Common myeloid progenitor, CD34-positive (primary cell): Measurements from ENCODE around the gene ARAF.

Experiments used
- CTCF ChIA-PET: fragments of 350-600 bp; sonication (Branson Sonifier 250); formaldehyde crosslinking; loops from one replicate; lab custom pipeline; 2021; ENCODE audit warnings: antibody characterized with exemption; lab: Charles Lee
- POLR2A ChIA-PET: fragments of 350-600 bp; sonication (Branson Sonifier 250); formaldehyde crosslinking; loops from one replicate; lab custom pipeline; 2021; ENCODE audit warnings: antibody characterized with exemption; lab: Charles Lee
- DNase-seq, 3 donors: peaks; one replicate each; pipeline versions ENCODE4 v3.0.0 to v3.0.0-alpha.2; 2013
- H3K27ac ChIP-seq, 2 experiments: 1 replicate in 1 of 2; 2 replicates in 1 of 2; pipeline ENCODE4 v1.7.0; 2013; ENCODE audit warnings: inconsistent platforms in 2 of 2, low read length in 2 of 2, mild to moderate bottlenecking in 2 of 2, low read depth in 1 of 2, moderate library complexity in 1 of 2; ENCODE audit not compliant: severe bottlenecking in 2 of 2, insufficient read depth in 1 of 2, poor library complexity in 1 of 2
- H3K27me3 ChIP-seq, 5 experiments: replicated peaks in 2 of 5; 1 replicate in 3 of 5; 2 replicates in 2 of 5; pipeline versions ENCODE4 v1.6.1 to v1.7.0; 2013; ENCODE audit warnings: low read length in 4 of 5, mild to moderate bottlenecking in 2 of 5, moderate library complexity in 2 of 5, inconsistent platforms in 1 of 5; ENCODE audit not compliant: insufficient read depth in 5 of 5, control insufficient read depth in 4 of 5
- H3K36me3 ChIP-seq, 4 experiments: 1 replicate in 2 of 4; 2 replicates in 2 of 4; pipeline versions ENCODE4 v1.6.1 to v1.7.0; 2013; ENCODE audit warnings: low read length in 3 of 4, control low read depth in 1 of 4, mild to moderate bottlenecking in 1 of 4; ENCODE audit not compliant: control insufficient read depth in 4 of 4, insufficient read depth in 4 of 4
- H3K4me1 ChIP-seq, 4 experiments: 1 replicate in 3 of 4; 2 replicates in 1 of 4; pipeline versions ENCODE4 v1.6.1 to v1.7.1; 2013; ENCODE audit warnings: low read length in 3 of 4, mild to moderate bottlenecking in 3 of 4, control low read depth in 1 of 4, inconsistent platforms in 1 of 4, moderate library complexity in 1 of 4; ENCODE audit not compliant: control insufficient read depth in 4 of 4, insufficient read depth in 4 of 4; ENCODE audit errors: control extremely low read depth in 1 of 4
- H3K4me3 ChIP-seq, 7 experiments: 1 replicate in 4 of 7; 2 replicates in 3 of 7; pipeline versions ENCODE4 v1.5.1 to v1.7.0; 2013; ENCODE audit warnings: mild to moderate bottlenecking in 7 of 7, low read length in 6 of 7, moderate library complexity in 6 of 7, inconsistent platforms in 2 of 7, low read depth in 2 of 7, control low read depth in 1 of 7; ENCODE audit not compliant: insufficient read depth in 4 of 7, control insufficient read depth in 1 of 7; ENCODE audit errors: extremely low read depth in 1 of 7
- H3K9me3 ChIP-seq, 5 experiments: 1 replicate in 4 of 5; 2 replicates in 1 of 5; pipeline versions ENCODE4 v1.6.1 to v1.7.1; 2013; ENCODE audit warnings: low read length in 4 of 5, mild to moderate bottlenecking in 2 of 5, inconsistent platforms in 1 of 5, low read depth in 1 of 5, moderate library complexity in 1 of 5; ENCODE audit not compliant: control insufficient read depth in 4 of 5, insufficient read depth in 2 of 5; ENCODE audit errors: control extremely low read depth in 1 of 5
- WGBS: methylation state at CpG from one replicate; pipeline ENCODE4 v1.1.5; 2013; ENCODE audit not compliant: insufficient coverage; 5-methylcytosine and 5-hydroxymethylcytosine counted together

Gene ARAF

DNA sequence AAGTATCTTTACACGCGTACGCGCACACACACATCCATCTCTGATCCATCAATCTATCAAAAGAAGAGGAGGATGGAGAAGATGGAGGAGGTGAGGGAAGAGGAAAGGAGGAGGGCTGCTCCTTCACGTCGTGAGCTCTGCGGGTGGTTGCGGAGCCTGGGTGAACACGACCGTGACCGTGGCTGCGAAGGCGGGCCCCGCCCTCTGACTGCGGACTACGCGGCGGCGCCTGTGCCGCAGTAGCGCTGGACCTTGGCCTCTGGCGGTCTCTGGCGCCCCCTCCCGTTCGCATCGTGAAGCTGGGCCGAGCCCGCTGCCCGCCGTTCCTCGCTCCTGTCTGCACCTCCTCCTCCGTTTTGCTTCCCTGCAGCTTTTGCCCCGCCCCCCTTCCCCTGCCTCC lies 37.7 kb upstream of the ARAF start:
- peaks cover 0 to 7% (median under 1%) of the 10 kb centered on the region in 4 experiments for H3K4me1 ChIP-seq
- ChIA-PET POLR2A (interaction anchor here (0.9 kb wide), 1 partner anchor 332 kb away, joined by 3 read pairs; no protein-coding TSS in a partner anchor), CTCF (interaction anchor here (0.8 to 2.6 kb wide), 13 partner anchors 9 to 430 kb away, joined by 3 to 12 read pairs (median 5); partner anchors contain the start of gene CFP)
- no peak overlapping the region for H3K27ac ChIP-seq
- peak; percentile 70 to 71 (median 71) for DNase-seq
- peaks cover 0 to 10% (median 0%) of the 10 kb centered on the region in 5 experiments for H3K9me3 ChIP-seq
- peak overlapping the region; percentile 37 to 75 (median 63) for H3K4me3 ChIP-seq
- H3K27me3 ChIP-seq: no peaks in the 10 kb centered on the region
- H3K36me3 ChIP-seq: no peaks in the 10 kb centered on the region
- 11% methylated on average over 25 of the region's 33 CpGs for WGBS

DNA sequence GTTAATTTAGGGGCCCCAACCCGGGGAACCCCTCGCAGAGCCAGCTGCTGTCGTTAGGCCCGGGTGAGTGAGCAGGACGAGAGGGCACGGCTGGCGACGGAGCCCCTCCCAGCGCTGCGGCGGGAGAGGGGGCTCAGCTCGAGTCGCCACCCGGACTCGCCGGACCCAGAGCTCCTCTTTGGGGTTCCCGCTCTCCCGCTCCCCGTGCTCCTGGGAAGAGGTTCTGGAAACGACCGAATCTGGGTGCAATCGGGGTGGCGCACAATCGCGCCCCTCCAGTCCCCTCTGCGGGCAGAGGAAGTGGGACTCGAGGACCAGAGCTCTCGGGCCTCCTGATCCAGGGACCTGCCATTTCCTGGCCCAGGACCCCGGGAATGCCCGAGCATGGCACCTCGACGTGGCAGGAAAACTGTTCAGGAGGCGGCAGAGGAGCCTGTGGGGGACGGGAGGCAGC lies 37.3 kb upstream of the ARAF start:
- 28% methylated on average over 33 of the region's 34 CpGs for WGBS
- no peak overlapping the region for H3K27ac ChIP-seq
- peak overlapping the region; percentile 37 to 75 (median 63) for H3K4me3 ChIP-seq
- peaks cover 0 to 7% (median 0%) of the 10 kb centered on the region in 4 experiments for H3K4me1 ChIP-seq
- ChIA-PET CTCF (interaction anchor here (0.8 to 2.6 kb wide), 12 partner anchors 9 to 430 kb away, joined by 3 to 12 read pairs (median 5); partner anchors contain the start of gene CFP), POLR2A (interaction anchor here (0.9 kb wide), 1 partner anchor 333 kb away, joined by 3 read pairs; no protein-coding TSS in a partner anchor)
- no peaks in the 10 kb centered on the region for H3K36me3 ChIP-seq
- H3K27me3 ChIP-seq: no peaks in the 10 kb centered on the region
- no peak for DNase-seq
- H3K9me3 ChIP-seq: peaks cover 0 to 10% (median 0%) of the 10 kb centered on the region in 5 experiments

DNA sequence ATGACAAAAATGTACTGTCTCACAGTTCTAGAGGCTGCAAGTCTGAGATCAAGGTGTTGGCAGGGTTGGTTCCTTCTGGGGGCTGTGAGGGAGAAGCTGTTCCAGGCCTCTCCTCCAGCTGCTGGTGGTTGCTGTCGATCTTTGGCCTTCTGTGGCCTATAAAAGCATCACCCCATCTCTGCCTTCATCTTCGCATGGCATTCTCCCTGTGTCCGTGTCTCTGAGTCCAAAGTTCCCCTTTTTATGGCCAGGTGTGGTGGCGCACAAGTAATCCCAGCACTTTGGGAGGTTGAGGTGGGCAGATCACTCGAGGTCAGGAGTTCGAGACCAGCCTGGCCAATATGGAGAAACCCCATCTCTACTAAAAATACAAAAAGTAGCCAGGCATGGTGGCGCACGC lies 31.5 kb upstream of the ARAF start:
- H3K4me3 ChIP-seq: no peak overlapping the region
- WGBS: 87% methylated on average over 3 of the region's 8 CpGs
- DNase-seq: no peak
- H3K9me3 ChIP-seq: no peaks in the 10 kb centered on the region
- H3K4me1 ChIP-seq: peaks cover 0 to 3% (median 0%) of the 10 kb centered on the region in 4 experiments
- no peak overlapping the region for H3K27ac ChIP-seq
- ChIA-PET POLR2A (no interaction called here), CTCF (no interaction called here)
- no peaks in the 10 kb centered on the region for H3K36me3 ChIP-seq
- H3K27me3 ChIP-seq: no peaks in the 10 kb centered on the region

DNA sequence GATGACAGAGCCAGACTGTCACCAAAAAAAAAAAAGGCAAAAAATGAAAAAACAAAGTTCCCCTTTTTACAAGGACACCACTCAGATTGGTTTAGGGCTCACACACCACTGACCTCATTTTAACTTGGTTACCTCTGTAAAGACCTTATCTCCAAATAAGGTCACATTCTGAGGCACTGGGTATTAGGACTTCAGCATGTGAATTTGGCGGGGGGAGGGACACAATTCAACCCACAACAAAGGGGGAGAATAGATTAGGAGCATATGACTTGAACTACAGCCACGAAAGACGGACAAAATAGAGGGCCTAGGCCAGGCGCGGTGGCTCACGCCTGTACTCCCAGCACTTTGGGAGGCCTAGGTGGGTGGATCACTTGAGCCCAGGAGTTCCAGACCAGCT lies 31.0 kb upstream of the ARAF start:
- Histone ChIP-seq H3K36me3 (no peaks in the 10 kb centered on the region), H3K27me3 (no peaks in the 10 kb centered on the region), H3K9me3 (no peaks in the 10 kb centered on the region), H3K4me1 (peaks cover 0 to 3% (median 0%) of the 10 kb centered on the region in 4 experiments), H3K27ac (no peak overlapping the region), H3K4me3 (no peak overlapping the region)
- peak; percentile 42 to 84 (median 77) for DNase-seq
- ChIA-PET POLR2A (no interaction called here), CTCF (no interaction called here)
- WGBS: 88% methylated on average over 5 of the region's 6 CpGs

DNA sequence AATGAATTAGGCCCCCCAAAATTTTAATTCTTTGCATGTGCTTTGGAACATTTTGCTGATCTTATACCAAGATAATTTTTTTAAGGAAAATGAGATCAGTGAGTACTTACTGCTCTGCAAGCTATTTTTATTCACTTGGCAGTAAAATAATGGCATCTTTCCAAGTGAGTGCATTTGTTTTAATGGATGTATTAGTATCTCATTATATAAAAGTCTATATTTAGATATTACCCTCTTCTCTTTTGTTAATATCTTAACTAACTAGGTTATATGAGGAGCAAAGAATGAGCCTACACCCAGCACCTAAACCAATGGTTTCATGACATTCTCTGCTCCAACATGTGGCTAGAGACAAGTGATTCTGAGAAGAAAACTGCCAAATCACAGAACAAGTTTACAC lies 21.1 kb upstream of the ARAF start:
- Histone ChIP-seq H3K9me3 (no peaks in the 10 kb centered on the region), H3K27ac (no peak overlapping the region), H3K36me3 (no peaks in the 10 kb centered on the region), H3K4me1 (peaks cover 0 to 5% (median 0%) of the 10 kb centered on the region in 4 experiments), H3K27me3 (no peaks in the 10 kb centered on the region), H3K4me3 (no peak overlapping the region)
- no peak for DNase-seq
- CTCF ChIA-PET: interaction anchor here (2.4 kb wide), 1 partner anchor 16 kb away, joined by 12 read pairs; no protein-coding TSS in a partner anchor
- POLR2A ChIA-PET: no interaction called here

DNA sequence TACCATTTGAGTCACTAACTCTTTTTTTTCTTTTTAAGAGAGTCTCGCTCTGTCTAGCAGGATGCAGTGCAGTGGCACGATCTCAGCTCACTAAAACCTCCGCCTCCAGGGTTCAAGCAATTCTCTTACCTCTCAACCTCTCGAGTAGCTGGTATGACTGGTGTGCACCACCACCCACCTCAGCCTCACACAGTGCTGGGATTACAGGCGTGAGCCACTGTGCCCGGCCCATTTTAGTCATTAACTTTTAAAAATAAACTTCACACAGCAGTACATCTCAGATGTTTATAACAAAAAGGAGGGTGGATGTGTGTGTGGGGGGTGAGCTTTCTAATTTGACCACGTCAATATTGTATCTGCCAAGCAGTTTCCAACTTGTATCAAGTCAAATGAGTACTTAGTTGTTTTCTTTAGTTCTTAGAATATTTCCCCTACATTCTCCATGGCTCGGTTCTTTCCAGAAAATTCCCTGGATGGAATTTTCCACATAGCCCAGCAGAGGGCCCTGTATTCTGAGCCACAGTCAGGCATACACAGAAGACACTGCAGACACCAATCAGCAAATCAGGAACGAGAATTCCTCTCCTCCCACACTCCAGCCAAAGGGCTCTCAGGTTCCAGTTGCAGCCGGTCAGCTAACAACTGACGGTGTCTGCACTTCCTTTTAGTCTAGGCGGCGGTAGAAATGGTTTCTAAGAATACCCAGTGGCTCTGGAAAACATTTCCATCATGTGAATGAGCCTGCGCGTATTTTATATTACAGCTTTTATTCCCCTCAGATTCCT lies 20.1 kb upstream of the ARAF start:
- peak overlapping the region in 3 of 7 experiments; percentile 9 to 58 (median 23) for H3K4me3 ChIP-seq
- CTCF ChIA-PET: interaction anchor here (0.8 to 2.4 kb wide), 6 partner anchors 15 to 103 kb away, joined by 3 to 12 read pairs (median 4); no protein-coding TSS in a partner anchor
- peaks cover 0 to 5% (median 0%) of the 10 kb centered on the region in 4 experiments for H3K4me1 ChIP-seq
- POLR2A ChIA-PET: no interaction called here
- WGBS: 47% methylated on average over 9 of the region's 15 CpGs
- H3K36me3 ChIP-seq: no peaks in the 10 kb centered on the region
- no peaks in the 10 kb centered on the region for H3K9me3 ChIP-seq
- DNase-seq: peak in 2 of 3 donors; percentile 29 to 35
- no peaks in the 10 kb centered on the region for H3K27me3 ChIP-seq
- H3K27ac ChIP-seq: peak overlapping the region in 1 of 2 experiments; percentile 49

DNA sequence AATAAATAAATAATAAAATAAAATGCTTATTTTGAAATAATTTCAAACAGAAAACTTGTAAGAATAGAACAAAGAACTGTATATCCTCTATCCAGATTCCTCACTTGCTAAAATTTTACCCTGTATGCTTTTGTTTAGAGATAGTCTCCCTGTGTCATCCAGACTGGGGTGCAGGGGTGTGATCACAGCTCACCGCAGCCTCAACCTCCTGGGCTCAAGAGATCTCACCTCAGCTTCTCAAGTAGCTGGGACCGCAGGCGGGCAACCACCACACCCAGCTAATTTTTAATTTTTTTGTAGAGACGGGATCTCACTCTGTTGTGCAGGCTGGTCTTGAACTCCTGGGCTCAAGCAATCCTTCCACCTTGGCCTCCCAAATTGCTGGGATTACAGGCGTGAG lies 17.5 kb upstream of the ARAF start:
- no peaks in the 10 kb centered on the region for H3K27me3 ChIP-seq
- CTCF ChIA-PET: interaction anchor here (0.8 kb wide), 1 partner anchor 1353 kb away, joined by 3 read pairs; no protein-coding TSS in a partner anchor
- 91% methylated on average over 4 of the region's 5 CpGs for WGBS
- H3K9me3 ChIP-seq: no peaks in the 10 kb centered on the region
- peaks cover 0 to 5% (median 0%) of the 10 kb centered on the region in 4 experiments for H3K4me1 ChIP-seq
- DNase-seq: no peak
- H3K36me3 ChIP-seq: no peaks in the 10 kb centered on the region
- no peak overlapping the region for H3K27ac ChIP-seq
- no peak overlapping the region for H3K4me3 ChIP-seq
- POLR2A ChIA-PET: no interaction called here
